C4-2B (cell line): ENCODE data around the gene DENND4C.

Experiments
- ZFX ChIP-seq: fragments of 450-650 bp; IDR thresholded peaks from 2 replicates; pipeline ENCODE4 v1.6.1; 2017
- TF ChIP-seq, protein P1 (sequence below): fragments of 450-650 bp; conservative IDR thresholded peaks from 2 replicates; pipeline ENCODE4 v1.5.1; 2017; ENCODE audit warnings: mild to moderate bottlenecking

DNA sequence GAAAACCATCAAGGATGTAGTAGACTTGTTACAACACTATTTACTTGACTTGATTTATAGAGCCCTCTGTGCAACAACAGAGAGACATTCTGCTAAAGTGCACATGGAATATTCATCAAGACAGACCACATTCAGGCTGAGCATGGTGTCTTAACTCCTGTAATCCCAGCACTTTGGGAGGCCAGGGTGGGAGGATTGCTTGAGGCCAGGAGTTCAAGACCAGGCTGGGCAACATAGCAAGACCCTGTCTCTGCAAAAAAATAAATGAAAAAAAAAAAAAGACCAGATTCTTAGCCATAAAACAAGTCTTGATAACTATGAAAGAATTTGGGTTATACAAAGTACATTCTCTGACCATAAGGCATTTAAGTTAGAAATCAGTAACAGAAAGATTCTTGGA lies 25.3 kb downstream of the DENND4C start:
- TF ChIP-seq, protein P1, sequence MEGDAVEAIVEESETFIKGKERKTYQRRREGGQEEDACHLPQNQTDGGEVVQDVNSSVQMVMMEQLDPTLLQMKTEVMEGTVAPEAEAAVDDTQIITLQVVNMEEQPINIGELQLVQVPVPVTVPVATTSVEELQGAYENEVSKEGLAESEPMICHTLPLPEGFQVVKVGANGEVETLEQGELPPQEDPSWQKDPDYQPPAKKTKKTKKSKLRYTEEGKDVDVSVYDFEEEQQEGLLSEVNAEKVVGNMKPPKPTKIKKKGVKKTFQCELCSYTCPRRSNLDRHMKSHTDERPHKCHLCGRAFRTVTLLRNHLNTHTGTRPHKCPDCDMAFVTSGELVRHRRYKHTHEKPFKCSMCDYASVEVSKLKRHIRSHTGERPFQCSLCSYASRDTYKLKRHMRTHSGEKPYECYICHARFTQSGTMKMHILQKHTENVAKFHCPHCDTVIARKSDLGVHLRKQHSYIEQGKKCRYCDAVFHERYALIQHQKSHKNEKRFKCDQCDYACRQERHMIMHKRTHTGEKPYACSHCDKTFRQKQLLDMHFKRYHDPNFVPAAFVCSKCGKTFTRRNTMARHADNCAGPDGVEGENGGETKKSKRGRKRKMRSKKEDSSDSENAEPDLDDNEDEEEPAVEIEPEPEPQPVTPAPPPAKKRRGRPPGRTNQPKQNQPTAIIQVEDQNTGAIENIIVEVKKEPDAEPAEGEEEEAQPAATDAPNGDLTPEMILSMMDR, result no peak
- TF ChIP-seq ZFX, result no peak
